Vagina (tissue), 2 donors: ENCODE measurements around the gene IRF2. TPM values are rescaled to one million over a fixed set of nuclear protein-coding genes. Genes with fewer than 3 reads are reported as not detected.

ENCODE experiments used
- DNase-seq, 2 donors: peaks; one replicate each; pipeline ENCODE4 v3.0.0-alpha.2; 2017; ENCODE audit errors: extremely low spot score in 2 of 2
- H3K27ac ChIP-seq: fragments of 200-600 bp; sonication (generic); one replicate; pipeline ENCODE4 v1.5.1; 2019
- H3K27me3 ChIP-seq: fragments of 200-600 bp; sonication (generic); one replicate; pipeline ENCODE4 v1.5.1; 2019
- H3K36me3 ChIP-seq, 2 donors: fragments of 200-600 bp; sonication (generic); one replicate each; pipeline ENCODE4 v1.5.1; 2017 to 2019
- H3K4me1 ChIP-seq: fragments of 200-600 bp; sonication (generic); one replicate; pipeline ENCODE4 v1.5.1; 2019
- H3K4me3 ChIP-seq, 2 donors: fragments of 200-600 bp; sonication (generic); 1 replicate in 1 of 2; 2 replicates in 1 of 2; pipeline ENCODE4 v1.5.1; 2016 to 2019
- H3K9me3 ChIP-seq: fragments of 200-600 bp; sonication (generic); one replicate; pipeline ENCODE4 v1.5.1; 2019
- POLR2A ChIP-seq, 2 donors: fragments of 450-650 bp; IDR thresholded peaks; one replicate each; pipeline ENCODE4 v1.6.1; 2017; ENCODE audit warnings: antibody characterized with exemption in 2 of 2, mild to moderate bottlenecking in 2 of 2, moderate library complexity in 2 of 2
- POLR2AphosphoS5 ChIP-seq, 2 donors: sonication (generic); formaldehyde crosslinking; IDR thresholded peaks; one replicate each; pipeline ENCODE4 v1.9.0; 2017; ENCODE audit warnings: antibody characterized with exemption in 2 of 2, mild to moderate bottlenecking in 2 of 2, low read depth in 1 of 2; ENCODE audit not compliant: insufficient read depth in 1 of 2
- intact Hi-C: fragments of 100-400 bp; cut with DNase I; formaldehyde crosslinking; loops from one replicate; pipeline ENCODE4 v1.15.1; 2023
- total RNA-seq: library from RNA; depleted of rRNA; stranded (reverse); fragments of >200 nt; gene quantifications from one replicate; pipeline ENCODE4 v1.2.3, GENCODE V29; 2016
- TF ChIP-seq, protein P1 (sequence below), 3 experiments: fragments of 450-650 bp in 2 of 3; fragments of 200-600 bp in 1 of 3; sonication (generic) in 1 of 3; IDR thresholded peaks; one replicate each; pipeline ENCODE4 v1.5.1; 2017 to 2019; ENCODE audit warnings: antibody characterized with exemption in 3 of 3, mild to moderate bottlenecking in 2 of 3, moderate library complexity in 2 of 3

The IRF2 gene
- total RNA-seq, 1 donor from 2014 or later, result 18.7 TPM

DNA sequence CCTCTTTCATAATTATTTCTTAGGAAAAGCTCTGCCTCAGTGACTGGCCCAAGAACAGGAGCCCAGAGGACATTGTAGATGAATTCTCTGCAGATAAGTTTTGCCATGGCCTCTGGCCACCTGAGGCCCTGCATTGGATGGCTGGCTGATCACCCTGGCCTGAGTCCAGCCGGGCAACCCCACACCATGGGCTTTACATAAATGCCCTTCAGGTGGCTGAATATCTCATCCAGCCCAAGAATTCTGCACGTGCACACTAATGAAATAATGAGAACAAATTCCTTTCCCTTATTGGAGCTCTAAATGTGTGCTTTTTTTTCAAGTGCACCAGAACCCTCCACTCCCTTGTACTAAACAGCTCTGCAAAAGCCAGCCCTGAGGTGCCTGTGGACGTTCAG is 65.7 kb downstream of the IRF2 start:
- no peak overlapping the region for H3K4me3 ChIP-seq
- no peak overlapping the region for H3K27ac ChIP-seq
- H3K4me1 ChIP-seq, result peaks cover 37% of the 10 kb centered on the region
- no peaks in the 10 kb centered on the region for H3K27me3 ChIP-seq
- intact Hi-C loops, result loop anchor here (5.0 kb wide), 1 partner anchor 129 kb away; no protein-coding TSS in a partner anchor
- H3K36me3 ChIP-seq, result peaks cover 0 to 25% of the 10 kb centered on the region in 2 donors
- TF ChIP-seq, protein P1, sequence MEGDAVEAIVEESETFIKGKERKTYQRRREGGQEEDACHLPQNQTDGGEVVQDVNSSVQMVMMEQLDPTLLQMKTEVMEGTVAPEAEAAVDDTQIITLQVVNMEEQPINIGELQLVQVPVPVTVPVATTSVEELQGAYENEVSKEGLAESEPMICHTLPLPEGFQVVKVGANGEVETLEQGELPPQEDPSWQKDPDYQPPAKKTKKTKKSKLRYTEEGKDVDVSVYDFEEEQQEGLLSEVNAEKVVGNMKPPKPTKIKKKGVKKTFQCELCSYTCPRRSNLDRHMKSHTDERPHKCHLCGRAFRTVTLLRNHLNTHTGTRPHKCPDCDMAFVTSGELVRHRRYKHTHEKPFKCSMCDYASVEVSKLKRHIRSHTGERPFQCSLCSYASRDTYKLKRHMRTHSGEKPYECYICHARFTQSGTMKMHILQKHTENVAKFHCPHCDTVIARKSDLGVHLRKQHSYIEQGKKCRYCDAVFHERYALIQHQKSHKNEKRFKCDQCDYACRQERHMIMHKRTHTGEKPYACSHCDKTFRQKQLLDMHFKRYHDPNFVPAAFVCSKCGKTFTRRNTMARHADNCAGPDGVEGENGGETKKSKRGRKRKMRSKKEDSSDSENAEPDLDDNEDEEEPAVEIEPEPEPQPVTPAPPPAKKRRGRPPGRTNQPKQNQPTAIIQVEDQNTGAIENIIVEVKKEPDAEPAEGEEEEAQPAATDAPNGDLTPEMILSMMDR (IDR thresholded peaks at IDR 0.05), result no peak
- no peak for TF ChIP-seq POLR2A (IDR thresholded peaks at IDR 0.05)
- no peak for TF ChIP-seq POLR2AphosphoS5 (IDR thresholded peaks at IDR 0.05; ENCODE audit: insufficient read depth in 1 of 2, low read depth in 1 of 2)
- no peak for DNase-seq
- H3K9me3 ChIP-seq, result no peaks in the 10 kb centered on the region

DNA sequence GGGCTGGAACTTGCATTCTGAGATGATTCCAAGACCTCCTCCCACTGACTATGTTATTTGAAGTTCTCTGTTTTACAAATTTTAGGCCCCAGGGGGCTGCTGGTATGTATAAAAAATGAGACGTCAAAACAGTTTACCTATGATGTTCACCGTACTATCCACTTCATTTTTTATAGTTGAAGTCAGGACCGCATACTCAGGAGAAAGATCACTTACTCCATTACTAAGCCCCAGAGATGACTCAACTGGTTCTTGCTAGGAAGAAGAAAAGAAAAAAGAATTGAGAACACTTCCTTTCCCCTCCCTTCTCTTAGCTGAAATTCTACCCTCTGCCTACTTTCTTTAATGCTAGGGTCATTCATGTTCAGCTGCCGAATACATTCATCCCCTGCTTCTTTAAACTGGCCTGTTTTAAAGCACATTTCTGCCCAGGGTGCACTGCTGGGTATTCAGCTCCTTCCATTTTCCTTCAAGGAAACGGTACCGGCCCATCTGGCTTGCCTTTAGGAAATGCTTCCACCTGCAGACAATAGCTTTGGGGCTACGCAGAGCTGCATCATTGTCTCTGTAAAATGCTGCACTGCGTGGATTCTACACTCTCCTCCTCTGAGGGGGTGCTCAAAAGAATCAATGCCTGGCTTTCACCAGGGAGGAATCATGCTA is 66.2 kb downstream of the IRF2 start:
- peak overlapping the region; percentile 71 for H3K27ac ChIP-seq
- H3K36me3 ChIP-seq, result peaks cover 0 to 25% of the 10 kb centered on the region in 2 donors
- intact Hi-C loops, result loop anchor here (5.0 kb wide), 1 partner anchor 129 kb away; no protein-coding TSS in a partner anchor
- DNase-seq, result no peak
- no peak overlapping the region for H3K4me3 ChIP-seq
- peaks cover 32% of the 10 kb centered on the region for H3K4me1 ChIP-seq
- no peaks in the 10 kb centered on the region for H3K27me3 ChIP-seq
- TF ChIP-seq, protein P1 (IDR thresholded peaks at IDR 0.05), result no peak
- TF ChIP-seq POLR2AphosphoS5 (IDR thresholded peaks at IDR 0.05; ENCODE audit: insufficient read depth in 1 of 2, low read depth in 1 of 2) (no peak), POLR2A (IDR thresholded peaks at IDR 0.05) (no peak)
- H3K9me3 ChIP-seq, result no peaks in the 10 kb centered on the region

DNA sequence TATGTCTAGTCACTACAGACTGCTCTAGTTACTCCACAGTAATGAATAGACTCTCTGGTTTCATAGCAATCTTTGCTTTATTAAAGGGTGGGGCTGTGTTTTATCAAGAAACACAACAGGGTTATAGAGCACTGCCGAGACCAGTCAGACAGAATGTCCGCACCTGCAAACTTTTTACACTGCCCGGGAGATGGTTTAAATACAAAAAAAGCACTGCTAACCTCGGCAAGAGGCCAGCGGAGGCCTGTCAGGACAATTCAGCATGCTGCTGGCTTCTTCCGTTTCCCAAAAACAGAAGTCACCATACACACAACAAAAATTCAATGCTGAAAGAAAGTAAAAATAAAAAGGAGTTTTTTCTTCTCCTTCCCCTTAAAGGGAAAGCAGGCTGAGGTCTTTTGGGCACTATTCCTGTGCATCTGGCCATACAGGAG is 67.4 kb downstream of the IRF2 start:
- H3K9me3 ChIP-seq, result no peaks in the 10 kb centered on the region
- no peaks in the 10 kb centered on the region for H3K27me3 ChIP-seq
- H3K27ac ChIP-seq, result peak overlapping the region; percentile 71
- no peak for TF ChIP-seq POLR2A (IDR thresholded peaks at IDR 0.05)
- TF ChIP-seq POLR2AphosphoS5 (IDR thresholded peaks at IDR 0.05; ENCODE audit: insufficient read depth in 1 of 2, low read depth in 1 of 2), result peak in 1 of 2 donors; percentile 51
- TF ChIP-seq, protein P1 (IDR thresholded peaks at IDR 0.05), result no peak
- no peak overlapping the region for H3K4me3 ChIP-seq
- H3K36me3 ChIP-seq, result peaks cover 0 to 32% of the 10 kb centered on the region in 2 donors
- no peak for DNase-seq
- intact Hi-C loops, result loop anchor here (5.0 kb wide), 1 partner anchor 130 kb away; no protein-coding TSS in a partner anchor
- H3K4me1 ChIP-seq, result peaks cover 32% of the 10 kb centered on the region

DNA sequence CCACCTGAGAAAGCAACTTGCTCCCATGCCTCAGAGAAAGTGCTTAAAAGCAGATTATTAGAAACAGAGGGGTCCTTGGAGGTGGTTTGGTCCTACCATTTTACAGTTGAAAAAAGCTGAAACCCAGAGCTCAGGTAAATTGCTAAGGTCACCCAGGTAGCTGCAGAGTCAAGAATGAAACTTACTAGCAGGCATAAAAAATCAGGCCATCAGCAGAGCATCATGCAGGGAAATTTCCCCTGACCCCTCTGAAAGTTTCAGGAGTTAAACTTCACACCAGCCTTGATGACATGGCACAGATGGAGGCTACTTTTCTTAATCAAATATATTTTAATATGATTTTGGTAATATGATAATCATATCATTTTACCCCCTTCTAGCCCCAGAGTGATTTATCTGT is 70.3 kb downstream of the IRF2 start:
- Histone ChIP-seq H3K27ac (no peak overlapping the region), H3K4me3 (no peak overlapping the region), H3K4me1 (peaks cover 45% of the 10 kb centered on the region), H3K9me3 (no peaks in the 10 kb centered on the region), H3K27me3 (no peaks in the 10 kb centered on the region), H3K36me3 (peaks cover 0 to 33% of the 10 kb centered on the region in 2 donors)
- intact Hi-C loops, result no loop called here
- DNase-seq, result no peak
- TF ChIP-seq, protein P1 (IDR thresholded peaks at IDR 0.05), result no peak
- no peak for TF ChIP-seq POLR2AphosphoS5 (IDR thresholded peaks at IDR 0.05; ENCODE audit: insufficient read depth in 1 of 2, low read depth in 1 of 2)
- TF ChIP-seq POLR2A (IDR thresholded peaks at IDR 0.05), result no peak

DNA sequence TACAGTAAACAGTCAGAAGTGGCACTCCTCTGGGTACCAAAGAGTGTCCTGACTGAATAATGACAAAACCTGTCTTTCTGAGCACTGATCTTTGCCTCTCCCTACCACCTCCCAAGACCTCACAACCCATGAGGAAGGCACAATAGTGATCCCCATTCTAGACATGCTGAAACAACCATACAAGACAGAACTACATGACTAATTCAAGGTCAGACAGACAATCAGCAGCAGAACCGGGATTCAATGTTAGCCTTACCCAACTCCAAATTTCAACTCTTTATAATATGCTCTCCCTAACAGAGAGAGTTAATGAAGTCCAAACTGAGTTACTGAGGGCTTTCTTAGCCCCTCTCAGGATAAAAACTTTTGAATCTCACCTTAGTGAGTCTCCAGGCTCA is 71.0 kb downstream of the IRF2 start:
- intact Hi-C loops, result no loop called here
- Histone ChIP-seq H3K27ac (no peak overlapping the region), H3K27me3 (no peaks in the 10 kb centered on the region), H3K36me3 (peaks cover 0 to 40% of the 10 kb centered on the region in 2 donors), H3K4me1 (peaks cover 39% of the 10 kb centered on the region), H3K4me3 (no peak overlapping the region), H3K9me3 (no peaks in the 10 kb centered on the region)
- DNase-seq, result no peak
- TF ChIP-seq POLR2AphosphoS5 (IDR thresholded peaks at IDR 0.05; ENCODE audit: insufficient read depth in 1 of 2, low read depth in 1 of 2), result no peak
- TF ChIP-seq, protein P1 (IDR thresholded peaks at IDR 0.05), result no peak
- TF ChIP-seq POLR2A (IDR thresholded peaks at IDR 0.05), result no peak
